HG02642 (cell line): ENCODE measurements around the gene CPNE9.
A peak's percentile ranks its signal among the peaks of the same experiment; 100 is the strongest.

Source experiments
- ATAC-seq: cut with Tn5 transposase; IDR thresholded peaks from one replicate; pipeline ENCODE4 v1.9.1; 2021; ENCODE audit warnings: mild to moderate bottlenecking; ENCODE audit not compliant: unreplicated experiment, poor library complexity

CPNE9 gene

GRCh38 chr3:9744162-9744561 is 40.5 kb downstream of the CPNE9 start:
- no peak for ATAC-seq

- ATAC-seq: no peak
These were observed 41.9 kb downstream of the CPNE9 start for GRCh38 chr3:9745521-9745920.

- no peak for ATAC-seq
These were observed 42.7 kb downstream of the CPNE9 start for GRCh38 chr3:9746330-9746729.

- ATAC-seq: no peak
These were observed 43.6 kb downstream of the CPNE9 start for GRCh38 chr3:9747267-9747666.

GRCh38 chr3:9748031-9748430 is 44.4 kb downstream of the CPNE9 start:
- ATAC-seq: no peak

GRCh38 chr3:9749296-9749644 is 45.6 kb downstream of the CPNE9 start:
- no peak for ATAC-seq

GRCh38 chr3:9749645-9750555 is 46.3 kb downstream of the CPNE9 start, which contains the start of gene OGG1:
Gene OGG1, plus strand, starts transcription at chr3:9749952. Its CDS starts 335 bp downstream, at chr3:9750287.
- peak; percentile 91 for ATAC-seq

- ATAC-seq: no peak
These were observed 47.2 kb downstream of the CPNE9 start for GRCh38 chr3:9750556-9751411.

- ATAC-seq: no peak
These were observed 51.0 kb downstream of the CPNE9 start for GRCh38 chr3:9754678-9755077.

GRCh38 chr3:9757427-9757826 is 53.8 kb downstream of the CPNE9 start:
- no peak for ATAC-seq

- no peak for ATAC-seq
These were observed 57.3 kb downstream of the CPNE9 start for GRCh38 chr3:9760779-9761505.

- no peak for ATAC-seq
These were observed 58.3 kb downstream of the CPNE9 start for GRCh38 chr3:9761919-9762318.

- ATAC-seq: no peak
These were observed 59.2 kb downstream of the CPNE9 start for GRCh38 chr3:9762871-9763270.

- ATAC-seq: no peak
These were observed 62.2 kb downstream of the CPNE9 start for GRCh38 chr3:9765865-9766264.

GRCh38 chr3:9767418-9767817 is 63.8 kb downstream of the CPNE9 start:
- ATAC-seq: no peak

GRCh38 chr3:9768141-9768775 is 64.6 kb downstream of the CPNE9 start:
- ATAC-seq: no peak

- no peak for ATAC-seq
These were observed 65.4 kb downstream of the CPNE9 start for GRCh38 chr3:9769012-9769411.

- ATAC-seq: peak; percentile 71
These were observed 66.0 kb downstream of the CPNE9 start, which contains the start of gene CAMK1 for GRCh38 chr3:9769426-9770275. Gene CAMK1, minus strand, starts transcription at chr3:9769947. Its CDS starts 2,198 bp downstream, at chr3:9767749.

- no peak for ATAC-seq
These were observed 66.7 kb downstream of the CPNE9 start for GRCh38 chr3:9770276-9770812.
